Endothelial cell of umbilical vein (primary cell): Measurements from ENCODE around the gene CACNB3. TPM values are rescaled to one million over a fixed set of nuclear protein-coding genes. Genes with fewer than 3 reads are reported as not detected.
"Not testable (repeated sequence)": the region's sequence is repeated elsewhere in the genome, so short reads cannot be mapped to it uniquely, and the experiment has no call there.

Source experiments
- BruUV-seq: library from RNA; stranded (reverse); fragments of 400-500 nt; replicated peaks from 2 replicates; lab custom pipeline; 2021; lab: Mats Ljungman, UMichigan
- CTCF ChIA-PET: fragments of 300-600, 350-600 bp; sonication (Branson Sonifier 250); formaldehyde crosslinking; loops from one replicate; lab custom pipeline; 2021; ENCODE audit warnings: antibody characterized with exemption, inconsistent platforms; lab: Charles Lee
- POLR2A ChIA-PET: fragments of 300-600, 350-600 bp; sonication (Branson Sonifier 250); formaldehyde crosslinking; loops from one replicate; lab custom pipeline; 2021; ENCODE audit warnings: antibody characterized with exemption, inconsistent platforms; lab: Charles Lee
- DNase-seq: peaks from one replicate; pipeline ENCODE4 v3.0.0-alpha.2; 2011; ENCODE audit warnings: low read depth, low spot score
- FAIRE-seq: peaks from 2 replicates; lab custom pipeline; 2011; peaks lifted over from hg19 to GRCh38; lab: Jason Lieb, UNC
- H2AFZ ChIP-seq: 2 replicates; pipeline ENCODE4 v1.6.0; 2012; ENCODE audit warnings: low read depth, low read length, control low read depth, inconsistent platforms
- H3K27ac ChIP-seq: 2 replicates; pipeline ENCODE4 v1.5.1; 2011; ENCODE audit warnings: low read depth, mild to moderate bottlenecking, control low read depth, low read length, moderate library complexity; ENCODE audit not compliant: insufficient read depth
- H3K27me3 ChIP-seq, 2 experiments: 2 replicates each; pipeline versions ENCODE4 v1.6.0 to v1.6.1; 2011; ENCODE audit warnings: low read length in 2 of 2, mixed read lengths in 1 of 2; ENCODE audit not compliant: control insufficient read depth in 2 of 2, insufficient read depth in 2 of 2
- H3K36me3 ChIP-seq, 2 experiments: 2 replicates in 1 of 2; 3 replicates in 1 of 2; pipeline ENCODE4 v1.5.1; 2011; ENCODE audit warnings: low read length in 2 of 2, mild to moderate bottlenecking in 1 of 2, moderate library complexity in 1 of 2; ENCODE audit not compliant: control insufficient read depth in 2 of 2, insufficient read depth in 2 of 2; ENCODE audit errors: extremely low read depth in 1 of 2
- H3K4me1 ChIP-seq: 3 replicates; pipeline ENCODE4 v1.5.1; 2011; ENCODE audit warnings: mild to moderate bottlenecking, low read length; ENCODE audit not compliant: control insufficient read depth, insufficient read depth; ENCODE audit errors: extremely low read depth
- H3K4me2 ChIP-seq: 2 replicates; pipeline ENCODE4 v1.6.1; 2011; ENCODE audit warnings: low read length, control low read depth, mixed read lengths; ENCODE audit not compliant: insufficient read depth
- H3K4me3 ChIP-seq, 3 experiments: fragments of 200-600 bp in 1 of 3; sonication (generic), shearing (Covaris generic) in 1 of 3; replicated peaks in 1 of 3; 2 replicates each; pipeline ENCODE4 v1.5.1; 2011 to 2016; ENCODE audit warnings: control low read depth in 3 of 3, low read length in 3 of 3, mild to moderate bottlenecking in 2 of 3, inconsistent platforms in 1 of 3, low read depth in 1 of 3, moderate library complexity in 1 of 3; ENCODE audit not compliant: insufficient read depth in 1 of 3
- H3K79me2 ChIP-seq: 2 replicates; pipeline ENCODE4 v1.6.0; 2012; ENCODE audit warnings: low read length, inconsistent platforms; ENCODE audit not compliant: control insufficient read depth, insufficient read depth
- H3K9ac ChIP-seq: replicated peaks from 2 replicates; pipeline ENCODE3; 2011; ENCODE audit warnings: low read length, control low read depth; ENCODE audit not compliant: insufficient read depth; ENCODE audit errors: extremely low read depth
- H3K9me1 ChIP-seq: replicated peaks from 3 replicates; pipeline ENCODE4 v1.6.0; 2011; ENCODE audit warnings: mild to moderate bottlenecking, low read length; ENCODE audit not compliant: control insufficient read depth, insufficient read depth; ENCODE audit errors: extremely low read depth
- H3K9me3 ChIP-seq: replicated peaks from 2 replicates; pipeline ENCODE4 v1.5.1; 2012; ENCODE audit warnings: low read length, inconsistent platforms; ENCODE audit not compliant: control insufficient read depth, insufficient read depth
- H4K20me1 ChIP-seq: replicated peaks from 2 replicates; pipeline ENCODE3; 2011; ENCODE audit warnings: mild to moderate bottlenecking, low read length; ENCODE audit not compliant: control insufficient read depth, insufficient read depth; ENCODE audit errors: extremely low read depth
- CTCF ChIP-seq, 2 donors: IDR thresholded peaks; 1 replicate in 1 of 2; 2 replicates in 1 of 2; pipeline ENCODE4 v1.5.1; 2011; ENCODE audit warnings: low read length in 2 of 2, mild to moderate bottlenecking in 2 of 2, moderate library complexity in 2 of 2, control low read depth in 1 of 2, inconsistent platforms in 1 of 2, low read depth in 1 of 2; ENCODE audit not compliant: insufficient read depth in 1 of 2; ENCODE audit errors: extremely low read depth in 1 of 2
- EZH2 ChIP-seq: IDR thresholded peaks from 2 replicates; pipeline ENCODE4 v1.6.1; 2012; ENCODE audit warnings: borderline replicate concordance, low read depth, mild to moderate bottlenecking, moderate library complexity, low read length, inconsistent platforms; ENCODE audit not compliant: severe bottlenecking
- FOS ChIP-seq: IDR thresholded peaks from 2 replicates; pipeline ENCODE4 v1.6.1; 2011; ENCODE audit warnings: mild to moderate bottlenecking, low read length, moderate library complexity, borderline replicate concordance; ENCODE audit not compliant: insufficient read depth
- GATA2 ChIP-seq: IDR thresholded peaks from 2 replicates; pipeline ENCODE4 v1.7.0; 2011; ENCODE audit warnings: low read depth, mild to moderate bottlenecking, moderate library complexity, mixed read lengths, low read length; ENCODE audit not compliant: insufficient read length, insufficient read depth
- JUN ChIP-seq: IDR thresholded peaks from 2 replicates; pipeline ENCODE4 v1.6.1; 2011; ENCODE audit warnings: borderline replicate concordance, low read depth; ENCODE audit not compliant: insufficient read length, insufficient read depth
- MYC ChIP-seq: IDR thresholded peaks from one replicate; pipeline ENCODE4 v1.6.1; 2011; ENCODE audit warnings: mild to moderate bottlenecking, low read depth, low read length
- POLR2A ChIP-seq: IDR thresholded peaks from 2 replicates; pipeline ENCODE4 v1.6.1; 2012; ENCODE audit warnings: low read depth, mild to moderate bottlenecking, control low read depth, low read length
- POLR2AphosphoS5 ChIP-seq: IDR thresholded peaks from 2 replicates; pipeline ENCODE4 v1.6.1; 2012; ENCODE audit warnings: low read depth, mild to moderate bottlenecking, control low read depth, low read length, moderate library complexity; ENCODE audit not compliant: insufficient read depth
- dilution Hi-C: fragments of 300-500 bp; cut with MboI; formaldehyde crosslinking; loops from one replicate; pipeline ENCODE4 v1.15.0; 2019; ENCODE audit warnings: low sequenced_read_pairs; ENCODE audit not compliant: extremely low pct_ligation_motif_present
- intact Hi-C: fragments of 100-400 bp; cut with micrococcal nuclease; formaldehyde crosslinking; loops from one replicate; pipeline ENCODE4 v1.10.0; 2022
- polyA plus RNA-seq, 4 experiments: library from polyadenylated mRNA; depleted of rRNA in 3 of 4; stranded (reverse) in 3 of 4; unstranded in 1 of 4; fragments of >200 nt; gene quantifications; 2 replicates each; pipeline versions ENCODE4 v1.2.1 to v1.2.3, GENCODE V29; 2011 to 2012; ENCODE audit warnings: missing spikeins in 1 of 4
- total RNA-seq: library from RNA; stranded (reverse); gene quantifications from 2 replicates; pipeline ENCODE4 v1.2.3, GENCODE V29; 2021
- TF ChIP-seq, protein P1 (sequence below): IDR thresholded peaks from 2 replicates; pipeline ENCODE4 v1.6.1; 2011; ENCODE audit not compliant: insufficient read depth, insufficient read length

CACNB3 gene
- total and polyA plus RNA-seq, 2 donors (not counting 3 experiments of a cell fraction or from before 2014, with no cell fraction given), result 37.4 to 61.8 TPM

DNA sequence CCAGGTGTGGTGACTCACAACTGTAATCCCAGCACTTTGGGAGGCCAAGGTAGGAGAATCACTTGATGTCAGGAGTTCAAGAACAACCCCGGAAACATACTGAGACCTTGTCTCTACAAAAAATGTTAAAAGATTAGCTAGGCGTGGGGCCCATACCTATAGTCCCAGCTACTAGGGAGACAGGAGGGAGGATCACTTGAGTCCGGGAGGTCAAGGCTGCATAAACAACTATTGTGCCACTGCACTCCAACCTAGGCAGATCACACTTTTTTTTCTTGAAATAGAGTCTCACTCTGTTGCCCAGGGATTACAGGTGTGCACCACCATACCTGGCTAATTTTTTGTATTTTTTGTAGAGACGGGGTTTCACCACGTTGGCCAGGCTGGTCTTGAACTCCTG lies 41.3 kb downstream of the CACNB3 start:
- no peaks in the 10 kb centered on the region for H4K20me1 ChIP-seq

DNA sequence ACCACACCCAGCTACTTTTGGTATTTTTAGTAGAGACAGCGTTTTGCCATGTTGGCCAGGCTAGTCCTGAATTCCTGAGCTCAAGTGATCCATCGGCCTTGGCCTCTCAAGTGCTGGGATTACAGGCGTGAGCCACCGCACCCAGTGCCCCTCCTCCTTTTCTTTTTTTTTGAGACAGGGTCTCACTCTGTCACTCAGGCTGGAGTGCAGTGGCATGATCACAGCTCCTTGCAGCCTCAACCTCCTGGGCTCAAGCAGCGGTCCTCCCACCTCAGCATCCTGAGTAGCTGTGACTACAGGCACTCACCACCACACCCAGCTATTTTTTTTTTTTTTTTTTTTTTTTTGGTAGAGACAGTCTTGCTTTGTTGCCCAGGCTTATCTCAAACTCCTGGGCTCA lies 41.9 kb downstream of the CACNB3 start:
- H3K9me3 ChIP-seq, H4K20me1 ChIP-seq, H3K4me2 ChIP-seq, H3K36me3 ChIP-seq, H3K27ac ChIP-seq, DNase-seq, dilution Hi-C loops, H3K9ac ChIP-seq, H3K4me3 ChIP-seq, H2AFZ ChIP-seq, FAIRE-seq, H3K79me2 ChIP-seq, intact Hi-C loops, H3K4me1 ChIP-seq, H3K9me1 ChIP-seq, BruUV-seq: not testable (repeated sequence)
- CTCF ChIA-PET, result interaction anchor here (1.0 to 11.3 kb wide), 5 partner anchors 8 to 76 kb away, joined by 3 to 703 read pairs (median 4); a partner anchor contains a TSS
- POLR2A ChIA-PET, result interaction anchor here (0.7 kb wide), 1 partner anchor 13 kb away, joined by 3 read pairs; no protein-coding TSS in a partner anchor
- peaks cover 17% of the 10 kb centered on the region in 2 experiments for H3K27me3 ChIP-seq

More for the DNA sequence above, 41.3 kb downstream of the CACNB3 start:
- FAIRE-seq (no peak), DNase-seq (no peak)
- dilution Hi-C loops, result no loop called here
- Histone ChIP-seq H3K9ac (no peak overlapping the region), H3K79me2 (no peaks in the 10 kb centered on the region), H3K27me3 (peaks cover 12 to 14% of the 10 kb centered on the region in 2 experiments), H3K4me2 (no peak overlapping the region), H3K4me3 (no peak overlapping the region), H3K9me3 (no peaks in the 10 kb centered on the region), H3K4me1 (peaks cover 3% of the 10 kb centered on the region), H2AFZ (no peak overlapping the region), H3K27ac (no peak overlapping the region), H3K9me1 (no peaks in the 10 kb centered on the region), H3K36me3 (peaks cover 0 to 6% of the 10 kb centered on the region in 2 experiments)
- BruUV-seq, result no TSS peak
- no peak for TF ChIP-seq JUN
- TF ChIP-seq, protein P1, sequence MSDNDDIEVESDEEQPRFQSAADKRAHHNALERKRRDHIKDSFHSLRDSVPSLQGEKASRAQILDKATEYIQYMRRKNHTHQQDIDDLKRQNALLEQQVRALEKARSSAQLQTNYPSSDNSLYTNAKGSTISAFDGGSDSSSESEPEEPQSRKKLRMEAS, result no peak
- TF ChIP-seq POLR2AphosphoS5, result no peak
- TF ChIP-seq EZH2, result no peak
- no peak for TF ChIP-seq FOS
- TF ChIP-seq GATA2, result no peak
- TF ChIP-seq CTCF (IDR thresholded peaks at IDR 0.05; ENCODE audit: extremely low read depth in 1 of 2, insufficient read depth in 1 of 2, low read depth in 1 of 2, low read length in 2 of 2), result no peak
- TF ChIP-seq MYC, result no peak
- TF ChIP-seq POLR2A, result no peak
- ChIA-PET CTCF (interaction anchor here (1.0 to 11.3 kb wide), 6 partner anchors 9 to 128 kb away, joined by 3 to 703 read pairs (median 4); a partner anchor contains a TSS), POLR2A (interaction anchor here (0.7 kb wide), 1 partner anchor 14 kb away, joined by 3 read pairs; no protein-coding TSS in a partner anchor)
- intact Hi-C loops, result no loop called here
